Loucy (cell line): ENCODE measurements around the gene EVX1.

Source experiments
- H2AFZ ChIP-seq: fragments of 200-600 bp; sonication (generic); 2 replicates; pipeline ENCODE4 v1.6.0; 2016; ENCODE audit warnings: antibody characterized with exemption, mild to moderate bottlenecking, low read length, moderate library complexity
- H3F3A ChIP-seq: fragments of 200-600 bp; 2 replicates; pipeline ENCODE4 v1.6.0; 2016; ENCODE audit warnings: antibody characterized with exemption, low read depth, mild to moderate bottlenecking
- H3K27me3 ChIP-seq: fragments of 200-600 bp; sonication (generic); 2 replicates; pipeline ENCODE4 v1.6.1; 2014; ENCODE audit warnings: low read length, mild to moderate bottlenecking; ENCODE audit not compliant: insufficient read depth, poor library complexity, severe bottlenecking
- H3K36me3 ChIP-seq: fragments of 200-600 bp; sonication (generic); 2 replicates; pipeline ENCODE4 v1.6.1; 2016; ENCODE audit warnings: low read length; ENCODE audit not compliant: insufficient read depth
- H3K4me1 ChIP-seq: fragments of 200-600 bp; sonication (generic); 2 replicates; pipeline ENCODE4 v1.5.1; 2014; ENCODE audit warnings: low read length, mild to moderate bottlenecking; ENCODE audit not compliant: insufficient read depth, poor library complexity, severe bottlenecking
- H3K4me2 ChIP-seq: fragments of 200-600 bp; sonication (generic); 2 replicates; pipeline ENCODE4 v1.6.0; 2014; ENCODE audit warnings: antibody characterized with exemption, low read length, low read depth, mild to moderate bottlenecking; ENCODE audit not compliant: poor library complexity, severe bottlenecking
- H3K4me3 ChIP-seq: fragments of 200-600 bp; sonication (generic); 2 replicates; pipeline ENCODE4 v1.5.1; 2014; ENCODE audit warnings: low read length, mild to moderate bottlenecking, mixed read lengths; ENCODE audit not compliant: poor library complexity, severe bottlenecking
- H3K79me2 ChIP-seq: fragments of 200-600 bp; sonication (generic); 2 replicates; pipeline ENCODE4 v1.6.1; 2014; ENCODE audit warnings: low read length; ENCODE audit not compliant: insufficient read depth
- H3K9ac ChIP-seq: fragments of 200-600 bp; sonication (generic); 2 replicates; pipeline ENCODE4 v1.6.0; 2014; ENCODE audit warnings: mild to moderate bottlenecking, low read depth, low read length, moderate library complexity; ENCODE audit not compliant: poor library complexity, severe bottlenecking
- H3K9me2 ChIP-seq: fragments of 200-600 bp; sonication (generic); replicated peaks from 2 replicates; pipeline ENCODE4 v1.6.1; 2016; ENCODE audit warnings: low read depth, low read length, mixed read lengths
- H3K9me3 ChIP-seq: fragments of 200-600 bp; sonication (generic); 2 replicates; pipeline ENCODE4 v1.6.1; 2014; ENCODE audit warnings: mild to moderate bottlenecking, antibody characterized with exemption, low read length, low read depth; ENCODE audit not compliant: insufficient read depth
- H4K20me1 ChIP-seq: fragments of 200-600 bp; sonication (generic); 2 replicates; pipeline ENCODE4 v1.6.0; 2014; ENCODE audit warnings: antibody characterized with exemption, low read length, mild to moderate bottlenecking; ENCODE audit not compliant: insufficient read depth, poor library complexity, severe bottlenecking
- EZH2phosphoT487 ChIP-seq: fragments of 200-600 bp; IDR thresholded peaks from 2 replicates; pipeline ENCODE4 v1.6.1; 2018; ENCODE audit warnings: antibody characterized with exemption, mild to moderate bottlenecking, moderate library complexity, borderline replicate concordance
- TF ChIP-seq, protein P1 (sequence below): fragments of 200-600 bp; sonication (generic); conservative IDR thresholded peaks from 2 replicates; pipeline ENCODE4 v1.5.1; 2014; ENCODE audit warnings: mild to moderate bottlenecking, antibody characterized with exemption, low read length

Gene EVX1

DNA sequence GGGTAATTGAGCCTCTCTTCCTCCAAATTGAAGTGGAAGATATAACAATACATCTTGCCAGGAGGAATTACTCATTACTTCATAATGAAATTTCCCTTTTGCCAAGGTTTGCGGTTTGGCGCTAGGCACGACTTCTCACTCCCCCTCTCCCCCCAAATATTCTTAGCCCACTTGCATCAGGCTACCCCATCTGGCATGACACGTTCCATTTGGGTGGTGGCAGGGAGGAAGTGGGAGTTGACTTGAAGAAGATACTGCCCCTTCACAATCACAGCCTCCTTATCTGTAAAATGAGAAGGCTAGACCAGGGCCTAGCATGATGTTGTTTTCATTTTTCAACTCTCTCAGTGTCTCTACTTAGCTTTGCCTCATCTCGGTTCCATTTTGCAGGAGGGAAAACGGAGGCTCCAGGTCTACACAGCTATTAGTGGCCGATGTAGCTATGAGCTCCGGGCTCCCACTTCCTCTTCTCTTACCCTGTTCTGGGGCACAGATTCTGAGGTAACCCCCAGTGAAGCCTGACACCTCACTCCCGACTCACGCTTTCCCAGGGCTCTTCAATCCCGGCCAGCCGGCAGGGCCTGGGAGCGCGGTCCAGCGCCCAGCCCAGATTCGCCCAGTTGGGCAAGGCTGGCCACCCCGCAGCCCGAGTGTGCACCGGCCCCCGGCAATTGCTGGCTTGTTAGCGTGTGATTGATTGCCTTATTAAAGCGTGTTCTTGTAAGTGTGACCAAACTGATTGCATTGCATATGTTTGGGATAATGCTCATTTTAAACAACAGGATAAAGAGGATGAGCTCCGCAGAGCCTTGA is 6.5 kb downstream of the EVX1 start:
- Histone ChIP-seq H3F3A (no peaks in the 10 kb centered on the region), H3K36me3 (no peaks in the 10 kb centered on the region), H4K20me1 (no peaks in the 10 kb centered on the region), H3K27me3 (no peaks in the 10 kb centered on the region), H3K4me1 (no peaks in the 10 kb centered on the region), H3K9ac (no peak overlapping the region), H3K79me2 (no peaks in the 10 kb centered on the region), H3K4me2 (no peak overlapping the region), H3K9me2 (no peaks in the 10 kb centered on the region), H3K4me3 (no peak overlapping the region), H2AFZ (no peak overlapping the region), H3K9me3 (no peaks in the 10 kb centered on the region)
- TF ChIP-seq, protein P1, sequence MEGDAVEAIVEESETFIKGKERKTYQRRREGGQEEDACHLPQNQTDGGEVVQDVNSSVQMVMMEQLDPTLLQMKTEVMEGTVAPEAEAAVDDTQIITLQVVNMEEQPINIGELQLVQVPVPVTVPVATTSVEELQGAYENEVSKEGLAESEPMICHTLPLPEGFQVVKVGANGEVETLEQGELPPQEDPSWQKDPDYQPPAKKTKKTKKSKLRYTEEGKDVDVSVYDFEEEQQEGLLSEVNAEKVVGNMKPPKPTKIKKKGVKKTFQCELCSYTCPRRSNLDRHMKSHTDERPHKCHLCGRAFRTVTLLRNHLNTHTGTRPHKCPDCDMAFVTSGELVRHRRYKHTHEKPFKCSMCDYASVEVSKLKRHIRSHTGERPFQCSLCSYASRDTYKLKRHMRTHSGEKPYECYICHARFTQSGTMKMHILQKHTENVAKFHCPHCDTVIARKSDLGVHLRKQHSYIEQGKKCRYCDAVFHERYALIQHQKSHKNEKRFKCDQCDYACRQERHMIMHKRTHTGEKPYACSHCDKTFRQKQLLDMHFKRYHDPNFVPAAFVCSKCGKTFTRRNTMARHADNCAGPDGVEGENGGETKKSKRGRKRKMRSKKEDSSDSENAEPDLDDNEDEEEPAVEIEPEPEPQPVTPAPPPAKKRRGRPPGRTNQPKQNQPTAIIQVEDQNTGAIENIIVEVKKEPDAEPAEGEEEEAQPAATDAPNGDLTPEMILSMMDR: no peak
- no peak for TF ChIP-seq EZH2phosphoT487

DNA sequence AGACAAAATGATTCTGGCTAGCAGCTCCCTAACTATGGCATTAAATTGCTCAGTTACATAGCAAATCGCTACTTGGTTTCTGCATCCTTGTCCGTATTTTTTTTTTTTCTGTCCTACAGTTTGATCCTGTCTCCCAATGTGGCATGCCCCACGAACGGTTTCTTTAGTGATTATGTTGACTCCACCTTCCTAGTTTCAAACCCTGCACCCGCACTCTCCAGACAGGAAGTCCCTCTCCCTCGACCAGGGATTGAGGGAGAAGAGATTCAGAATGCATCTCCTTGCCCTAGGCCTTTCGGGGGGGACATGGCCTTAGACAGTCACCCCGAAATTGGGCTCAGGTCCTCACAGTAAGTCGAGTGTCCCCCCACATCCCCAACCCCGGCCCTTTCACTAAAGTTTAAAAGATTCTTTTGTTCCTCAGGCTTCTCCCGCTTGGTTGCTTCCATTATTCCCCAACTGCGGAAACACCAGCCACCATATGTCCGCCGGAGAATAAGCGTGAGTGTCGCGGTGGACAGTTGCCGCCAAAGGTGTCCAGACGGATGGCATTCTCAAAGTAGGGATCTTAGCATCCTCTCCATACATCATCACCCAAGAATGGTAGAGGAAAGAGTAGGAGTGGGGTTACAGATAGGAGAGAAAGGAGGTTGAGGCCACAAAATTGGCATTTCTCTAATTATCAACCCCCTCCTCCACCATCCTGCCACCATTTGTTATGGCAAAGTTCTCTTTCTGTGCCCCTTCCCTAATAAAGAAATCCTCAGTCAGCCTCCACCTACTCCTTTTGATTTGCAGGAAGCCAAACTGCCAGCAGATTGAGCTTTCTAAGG is 7.3 kb downstream of the EVX1 start:
- H3K4me1 ChIP-seq: no peaks in the 10 kb centered on the region
- no peak overlapping the region for H2AFZ ChIP-seq
- H3K4me3 ChIP-seq: no peak overlapping the region
- no peaks in the 10 kb centered on the region for H3F3A ChIP-seq
- no peaks in the 10 kb centered on the region for H3K27me3 ChIP-seq
- no peak overlapping the region for H3K9ac ChIP-seq
- H3K9me3 ChIP-seq: no peaks in the 10 kb centered on the region
- TF ChIP-seq, protein P1: no peak
- TF ChIP-seq EZH2phosphoT487: no peak
- H3K36me3 ChIP-seq: no peaks in the 10 kb centered on the region
- H3K9me2 ChIP-seq: no peaks in the 10 kb centered on the region
- no peaks in the 10 kb centered on the region for H3K79me2 ChIP-seq
- H4K20me1 ChIP-seq: no peaks in the 10 kb centered on the region
- no peak overlapping the region for H3K4me2 ChIP-seq

DNA sequence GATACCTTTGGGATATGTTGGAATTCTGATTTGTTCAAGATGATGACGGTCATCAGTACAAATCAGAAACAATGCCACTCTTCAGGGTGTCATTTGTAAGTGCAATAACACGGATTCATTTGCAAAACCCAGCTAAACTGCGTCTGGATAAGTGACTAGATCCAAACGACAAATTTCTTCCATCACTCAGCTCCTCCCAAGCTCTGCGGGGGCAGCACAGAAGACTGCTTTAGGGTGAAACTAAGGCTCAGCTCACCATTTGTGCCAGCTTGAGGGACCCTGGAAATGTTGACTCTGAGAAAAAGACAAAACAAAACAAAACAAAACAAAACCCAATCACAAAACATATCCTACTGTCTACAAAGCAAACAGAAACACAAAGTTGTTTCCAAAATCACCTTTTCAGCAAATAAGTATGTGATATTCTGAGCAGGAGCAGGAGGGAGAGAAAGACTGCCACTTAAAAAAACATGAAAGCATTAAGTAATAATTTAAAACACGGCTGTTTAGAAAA is 8.0 kb downstream of the EVX1 start:
- Histone ChIP-seq H3K36me3 (no peaks in the 10 kb centered on the region), H3K9me3 (no peaks in the 10 kb centered on the region), H3K4me3 (no peak overlapping the region), H2AFZ (no peak overlapping the region), H3K4me1 (no peaks in the 10 kb centered on the region), H4K20me1 (no peaks in the 10 kb centered on the region), H3K4me2 (no peak overlapping the region), H3K9ac (no peak overlapping the region), H3K9me2 (no peaks in the 10 kb centered on the region), H3K79me2 (no peaks in the 10 kb centered on the region), H3K27me3 (no peaks in the 10 kb centered on the region), H3F3A (no peaks in the 10 kb centered on the region)
- no peak for TF ChIP-seq EZH2phosphoT487
- TF ChIP-seq, protein P1: no peak
